ENCODE data around the gene OR1F1.

GRCh38 chr16:3158026-3158509 lies 29.9 kb upstream of the OR1F1 start:
- TF ChIP-seq, protein P1, sequence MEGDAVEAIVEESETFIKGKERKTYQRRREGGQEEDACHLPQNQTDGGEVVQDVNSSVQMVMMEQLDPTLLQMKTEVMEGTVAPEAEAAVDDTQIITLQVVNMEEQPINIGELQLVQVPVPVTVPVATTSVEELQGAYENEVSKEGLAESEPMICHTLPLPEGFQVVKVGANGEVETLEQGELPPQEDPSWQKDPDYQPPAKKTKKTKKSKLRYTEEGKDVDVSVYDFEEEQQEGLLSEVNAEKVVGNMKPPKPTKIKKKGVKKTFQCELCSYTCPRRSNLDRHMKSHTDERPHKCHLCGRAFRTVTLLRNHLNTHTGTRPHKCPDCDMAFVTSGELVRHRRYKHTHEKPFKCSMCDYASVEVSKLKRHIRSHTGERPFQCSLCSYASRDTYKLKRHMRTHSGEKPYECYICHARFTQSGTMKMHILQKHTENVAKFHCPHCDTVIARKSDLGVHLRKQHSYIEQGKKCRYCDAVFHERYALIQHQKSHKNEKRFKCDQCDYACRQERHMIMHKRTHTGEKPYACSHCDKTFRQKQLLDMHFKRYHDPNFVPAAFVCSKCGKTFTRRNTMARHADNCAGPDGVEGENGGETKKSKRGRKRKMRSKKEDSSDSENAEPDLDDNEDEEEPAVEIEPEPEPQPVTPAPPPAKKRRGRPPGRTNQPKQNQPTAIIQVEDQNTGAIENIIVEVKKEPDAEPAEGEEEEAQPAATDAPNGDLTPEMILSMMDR (IDR thresholded peaks at IDR 0.05): no peak
- no peak for TF ChIP-seq EP300 (IDR thresholded peaks at IDR 0.05)
- no peak for TF ChIP-seq POLR2AphosphoS5 (IDR thresholded peaks at IDR 0.05)

All from sigmoid colon (tissue), 4 donors.